NB4 (cell line): ENCODE data around the gene MPRIP.
A peak's percentile ranks its signal among the peaks of the same experiment; 100 is the strongest.

Source experiments
- DNase-seq: peaks from one replicate; pipeline ENCODE4 v3.0.0; 2010; ENCODE audit warnings: low read depth
- H3K4me3 ChIP-seq: one replicate; pipeline ENCODE4 v1.5.1; 2011; ENCODE audit warnings: mild to moderate bottlenecking, low read depth, low read length, moderate library complexity
- CTCF ChIP-seq: IDR thresholded peaks from one replicate; pipeline ENCODE4 v1.5.1; 2012; ENCODE audit warnings: low read depth, low read length
- MAX ChIP-seq: IDR thresholded peaks from 2 replicates; pipeline ENCODE4 v1.6.1; 2011; ENCODE audit warnings: low read depth, low read length
- MYC ChIP-seq: IDR thresholded peaks from 2 replicates; pipeline ENCODE4 v1.6.1; 2011; ENCODE audit warnings: low read depth, low read length
- POLR2A ChIP-seq: IDR thresholded peaks from 2 replicates; pipeline ENCODE4 v1.6.1; 2011; ENCODE audit warnings: mild to moderate bottlenecking; ENCODE audit not compliant: insufficient read length; ENCODE audit errors: extremely low read depth

The MPRIP gene

DNA sequence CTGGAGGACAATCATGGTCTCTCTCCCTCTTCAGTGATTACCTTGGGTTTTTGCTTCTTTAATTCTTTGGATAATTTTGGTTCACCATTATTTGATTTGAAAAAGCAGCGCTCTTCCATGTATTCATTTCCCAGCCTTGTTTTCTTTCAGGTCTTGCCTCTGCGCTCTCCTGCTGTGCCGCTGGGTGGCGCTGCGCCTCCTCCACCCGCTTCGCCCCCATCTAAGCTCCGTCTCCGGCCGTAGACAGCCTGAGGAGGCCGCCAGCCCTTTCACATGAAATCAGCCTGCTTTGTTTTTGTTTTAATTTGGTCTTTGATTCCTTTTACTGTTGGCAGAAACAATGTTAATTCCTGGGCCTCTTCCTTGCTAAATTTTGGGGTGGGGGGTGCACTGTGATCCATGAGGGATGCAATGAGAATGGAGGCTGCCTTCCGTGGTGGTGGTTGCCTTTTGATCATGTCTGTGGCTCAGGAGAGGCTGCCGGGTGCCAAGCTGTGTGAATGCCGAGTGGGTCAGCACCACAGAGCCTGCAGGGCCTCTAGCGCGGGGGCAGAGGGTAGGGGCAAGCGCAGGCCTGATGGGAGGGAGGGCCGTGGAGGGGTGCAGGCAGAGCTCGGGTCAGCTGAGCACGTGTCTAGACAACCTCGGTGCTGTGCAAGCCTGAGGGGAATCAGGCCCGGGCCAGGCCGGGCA lies 99.7 kb downstream of the MPRIP start:
- H3K4me3 ChIP-seq, result no peak overlapping the region
- DNase-seq, result peak; percentile 37
- TF ChIP-seq CTCF, result peak; percentile 66
- TF ChIP-seq POLR2A, result no peak

DNA sequence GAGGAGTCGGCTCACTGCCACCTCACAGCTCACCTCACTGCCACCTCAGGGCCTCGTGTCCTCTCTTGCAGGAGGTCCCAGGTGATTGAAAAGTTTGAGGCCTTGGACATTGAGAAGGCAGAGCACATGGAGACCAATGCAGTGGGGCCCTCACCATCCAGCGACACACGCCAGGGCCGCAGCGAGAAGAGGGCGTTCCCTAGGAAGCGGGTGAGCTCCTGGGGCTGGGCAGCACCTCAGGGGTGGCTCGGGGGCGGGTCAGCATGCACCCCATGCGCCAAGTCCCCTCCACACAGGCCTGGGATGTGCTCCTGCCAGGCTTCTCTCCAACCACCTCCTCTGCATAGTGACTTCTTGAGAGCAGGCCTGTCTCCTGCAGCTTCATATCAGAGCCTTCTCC lies 100.3 kb downstream of the MPRIP start:
- TF ChIP-seq MAX, result no peak
- TF ChIP-seq MYC, result no peak
- no peak for TF ChIP-seq POLR2A
- TF ChIP-seq CTCF, result no peak
- no peak for DNase-seq
- no peak overlapping the region for H3K4me3 ChIP-seq

- DNase-seq, result no peak
- TF ChIP-seq POLR2A (no peak), MAX (no peak)
- no peak overlapping the region for H3K4me3 ChIP-seq
Observed at GRCh38 chr17:17143501-17143900, 101.2 kb downstream of the MPRIP start.

DNA sequence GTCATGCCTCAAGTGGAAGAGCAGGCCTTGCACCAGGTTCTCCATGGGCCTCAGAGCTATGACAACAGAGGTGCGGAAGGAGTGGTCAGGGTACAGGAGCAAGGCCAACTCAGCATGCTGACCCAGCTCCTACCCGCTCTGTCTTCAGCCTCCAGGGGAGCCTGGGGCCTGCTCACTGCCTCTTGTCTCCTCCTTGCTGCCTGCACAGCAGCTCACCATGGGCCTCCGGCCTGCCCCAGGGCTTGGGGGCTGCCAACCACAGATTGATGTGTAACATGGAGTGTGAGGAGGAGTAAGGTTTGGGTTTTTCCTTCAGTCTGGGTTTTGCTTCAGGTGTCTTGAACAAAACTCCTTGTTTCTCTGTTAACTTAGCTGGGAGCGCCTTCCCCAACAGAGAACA lies 101.8 kb downstream of the MPRIP start:
- no peak for DNase-seq
- TF ChIP-seq POLR2A (no peak), MYC (no peak), MAX (no peak), CTCF (no peak)
- H3K4me3 ChIP-seq, result no peak overlapping the region

GRCh38 chr17:17144916-17145665 lies 102.8 kb downstream of the MPRIP start:
- H3K4me3 ChIP-seq, result no peak overlapping the region
- no peak for DNase-seq
- TF ChIP-seq POLR2A (no peak), CTCF (no peak), MAX (no peak), MYC (no peak)

- TF ChIP-seq MYC (peak; percentile 21; the same call in 1 of the 2 replicates), POLR2A (no peak), MAX (peak; percentile 54), CTCF (peak; percentile 37)
- DNase-seq, result peak; percentile 55
- H3K4me3 ChIP-seq, result no peak overlapping the region
Observed at GRCh38 chr17:17146786-17147406, 104.6 kb downstream of the MPRIP start.
